NK-92 treated with Interleukin-12 subunit alpha and Interleukin-12 subunit beta, amount 100 ng/mL, for 24 hours (cell line): ENCODE data around the gene TDRD3.

Source experiments
- DNase-seq: peaks from one replicate; lab custom pipeline; 2025; lab: John Stamatoyannopoulos, UW

TDRD3 gene

DNA sequence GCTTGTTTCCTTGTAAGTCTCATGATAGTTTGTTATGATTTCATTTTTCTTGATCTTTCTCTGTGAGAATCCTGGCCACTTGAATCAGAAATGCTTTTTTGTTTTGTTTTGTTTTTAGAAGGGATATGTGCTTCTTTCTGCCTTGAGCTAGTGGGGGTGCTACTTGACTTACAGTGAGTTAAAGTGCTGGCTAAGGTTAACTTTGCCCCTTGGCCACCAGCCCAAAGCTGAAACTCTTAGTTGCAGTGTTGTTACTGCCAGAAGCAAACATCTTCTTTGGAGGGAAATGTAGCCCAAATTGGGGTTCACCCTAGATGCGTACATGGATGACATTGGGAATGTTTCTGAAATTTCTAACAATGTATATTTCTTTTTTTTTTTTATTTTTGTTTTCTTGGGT, 57.4 kb downstream of the TDRD3 start:
- DNase-seq: no peak

DNA sequence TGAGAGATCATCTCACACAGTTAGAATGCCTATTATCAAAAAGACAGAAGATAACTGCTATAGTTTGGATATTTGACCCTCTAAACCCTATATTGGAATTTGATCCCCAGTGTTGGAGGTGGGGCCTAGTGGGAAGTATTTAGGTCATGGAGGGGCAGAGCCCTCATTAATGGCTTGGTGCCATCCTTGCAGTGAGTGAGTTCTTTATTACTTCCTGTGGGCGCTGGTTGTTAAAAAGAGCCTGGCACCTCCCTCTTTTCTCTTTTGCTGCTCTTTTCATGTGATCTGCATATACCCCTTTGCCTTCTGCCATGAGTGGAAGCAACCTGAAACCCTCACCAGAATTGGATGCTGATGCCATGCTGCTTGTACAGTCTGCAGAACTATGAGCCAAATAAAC, 66.8 kb downstream of the TDRD3 start:
- no peak for DNase-seq

DNA sequence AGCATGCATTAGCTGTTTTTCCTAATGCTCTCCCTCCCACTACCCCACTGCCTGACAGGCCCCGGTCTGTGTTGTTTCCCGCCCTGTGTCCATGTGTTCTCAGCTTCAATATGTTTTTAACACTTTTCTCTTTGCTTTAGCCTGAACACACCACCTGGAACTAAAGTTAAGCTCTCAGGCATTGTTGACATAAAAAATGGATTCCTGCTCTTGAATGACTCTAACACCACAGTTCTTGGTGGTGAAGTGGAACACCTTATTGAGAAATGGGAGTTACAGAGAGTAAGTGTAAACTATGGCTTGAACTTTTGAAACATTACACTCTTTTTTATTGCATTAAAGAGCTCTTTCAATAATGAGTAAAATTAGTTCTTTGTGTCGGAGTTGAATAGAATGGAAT, 70.1 kb downstream of the TDRD3 start:
- DNase-seq: no peak

DNA sequence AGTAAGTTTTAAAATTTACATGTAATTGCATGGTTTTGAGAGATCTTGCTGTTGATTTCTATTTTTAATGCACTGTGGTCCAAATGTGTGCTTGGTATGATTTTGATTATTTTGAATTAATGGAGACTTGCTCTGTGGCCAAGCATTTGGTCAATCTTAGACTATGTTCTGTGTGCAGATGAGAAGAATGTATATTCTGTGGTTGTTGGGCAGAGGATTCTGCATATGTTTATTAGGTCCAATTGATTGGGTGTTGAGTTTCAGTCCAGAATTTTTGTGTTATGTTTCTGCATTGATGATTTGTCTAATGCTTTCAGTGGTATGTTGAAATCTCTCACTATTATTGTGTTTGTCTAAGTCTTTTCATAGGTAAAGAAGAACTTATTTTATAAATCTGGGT, 82.3 kb downstream of the TDRD3 start:
- no peak for DNase-seq

DNA sequence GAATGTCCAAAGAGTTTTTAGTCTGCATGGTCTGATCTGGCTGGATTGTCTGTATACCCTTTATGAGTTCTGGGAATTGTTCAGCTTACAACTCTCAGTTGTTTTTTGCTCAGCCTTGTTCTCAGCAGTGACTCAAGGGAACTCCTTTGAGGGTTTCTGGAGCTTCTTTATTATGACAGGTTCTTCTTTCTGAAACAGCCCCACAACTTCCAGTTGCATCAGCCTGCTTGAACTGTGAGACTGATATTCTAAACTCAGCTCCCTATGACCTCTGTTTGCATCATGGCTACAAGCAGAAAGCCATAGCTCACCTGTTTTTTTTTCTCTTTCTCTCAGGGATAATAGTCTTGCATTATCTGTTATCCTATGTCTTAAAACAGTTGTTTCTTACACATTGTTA, 85.0 kb downstream of the TDRD3 start:
- no peak for DNase-seq

DNA sequence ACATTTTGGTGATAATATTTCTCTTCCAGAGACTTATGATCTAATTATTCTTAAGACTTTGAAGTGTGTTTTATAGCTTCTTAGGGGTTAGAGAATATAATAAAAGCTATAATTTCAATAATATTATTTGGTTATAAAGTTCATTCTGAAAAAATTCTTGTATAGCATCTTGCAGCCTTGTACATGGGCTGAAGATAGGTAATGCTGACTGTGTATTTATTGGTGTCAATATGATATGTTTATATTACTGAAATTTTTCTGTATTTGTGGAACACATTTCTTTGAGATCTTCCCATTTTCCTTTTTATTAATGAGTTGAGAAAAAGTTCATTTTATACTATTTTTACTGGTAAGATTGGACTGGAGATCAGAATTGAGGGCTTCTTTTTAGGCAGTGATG, 87.8 kb downstream of the TDRD3 start:
- no peak for DNase-seq

DNA sequence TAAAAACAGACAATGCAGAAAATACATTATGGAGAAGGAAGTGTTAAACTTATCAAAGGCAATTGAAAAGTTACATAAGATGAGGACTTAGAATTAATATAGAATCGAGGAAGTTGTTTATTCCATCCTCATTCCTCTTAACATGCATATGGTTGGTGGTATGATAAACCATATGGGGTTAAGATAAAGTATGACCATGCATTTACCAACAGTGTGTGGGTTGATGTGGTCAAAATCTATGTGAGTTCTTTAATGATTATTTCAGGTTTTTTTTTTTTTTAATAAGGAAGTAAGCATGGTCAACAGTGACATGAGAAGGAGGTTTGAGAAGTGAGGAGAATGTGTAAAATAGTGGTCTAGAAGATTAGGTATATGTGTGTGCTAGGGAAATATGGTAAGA, 94.5 kb downstream of the TDRD3 start:
- no peak for DNase-seq

DNA sequence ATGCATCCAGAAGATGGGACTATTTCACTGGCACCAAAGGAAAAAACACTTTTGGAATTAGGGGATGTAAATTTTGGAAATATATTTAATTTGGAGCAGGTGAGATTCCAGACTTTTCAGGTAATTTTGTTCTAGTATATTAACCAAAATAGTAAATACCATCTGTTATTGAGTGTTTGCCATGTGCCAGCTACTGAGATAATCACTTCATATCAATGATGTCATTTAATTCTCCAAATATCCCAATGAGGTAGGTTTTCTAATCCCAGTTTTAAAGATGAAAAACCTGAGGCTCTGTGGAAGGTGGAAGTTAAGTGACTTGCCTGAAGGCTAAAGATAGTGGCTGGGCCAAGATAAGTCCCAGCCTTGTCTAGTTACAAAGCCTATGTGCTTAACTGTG, 95.2 kb downstream of the TDRD3 start:
- no peak for DNase-seq

DNA sequence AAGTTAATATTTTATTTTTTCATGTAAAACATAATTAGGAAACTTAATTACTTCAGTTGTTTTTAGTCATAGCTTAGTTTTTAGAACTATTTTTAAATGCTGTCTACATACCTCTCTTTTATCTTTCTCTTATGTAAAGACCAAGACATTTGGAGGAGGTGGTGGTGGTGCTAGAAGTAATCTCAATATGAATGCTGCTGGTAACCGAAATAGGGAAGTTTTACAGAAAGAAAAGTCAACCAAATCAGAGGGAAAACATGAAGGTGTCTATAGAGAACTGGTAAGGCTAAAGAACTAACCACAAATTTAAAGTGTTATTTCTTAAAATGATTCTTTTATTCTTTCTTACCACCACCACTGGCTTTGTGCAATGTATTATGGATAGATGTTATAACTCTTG, 97.3 kb downstream of the TDRD3 start:
- DNase-seq: no peak

DNA sequence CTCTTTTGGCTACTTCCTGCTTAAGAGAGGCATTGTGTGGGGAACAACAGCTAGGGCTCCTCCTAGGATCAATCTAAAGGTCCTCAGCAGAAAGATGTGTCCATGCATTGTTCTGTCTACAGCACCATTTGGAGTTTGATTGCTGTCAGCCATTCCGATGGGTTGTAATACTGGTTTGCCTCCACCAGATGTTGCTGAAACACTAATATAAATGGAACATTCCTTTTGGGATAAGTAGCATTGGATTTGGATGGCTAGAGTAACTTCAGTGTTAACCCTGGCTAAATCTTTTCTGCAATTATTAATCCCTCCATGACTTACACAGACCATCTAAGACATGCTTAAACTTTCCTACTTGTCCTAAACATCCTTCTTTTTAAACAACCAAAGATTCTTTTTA, 104.2 kb downstream of the TDRD3 start:
- no peak for DNase-seq

DNA sequence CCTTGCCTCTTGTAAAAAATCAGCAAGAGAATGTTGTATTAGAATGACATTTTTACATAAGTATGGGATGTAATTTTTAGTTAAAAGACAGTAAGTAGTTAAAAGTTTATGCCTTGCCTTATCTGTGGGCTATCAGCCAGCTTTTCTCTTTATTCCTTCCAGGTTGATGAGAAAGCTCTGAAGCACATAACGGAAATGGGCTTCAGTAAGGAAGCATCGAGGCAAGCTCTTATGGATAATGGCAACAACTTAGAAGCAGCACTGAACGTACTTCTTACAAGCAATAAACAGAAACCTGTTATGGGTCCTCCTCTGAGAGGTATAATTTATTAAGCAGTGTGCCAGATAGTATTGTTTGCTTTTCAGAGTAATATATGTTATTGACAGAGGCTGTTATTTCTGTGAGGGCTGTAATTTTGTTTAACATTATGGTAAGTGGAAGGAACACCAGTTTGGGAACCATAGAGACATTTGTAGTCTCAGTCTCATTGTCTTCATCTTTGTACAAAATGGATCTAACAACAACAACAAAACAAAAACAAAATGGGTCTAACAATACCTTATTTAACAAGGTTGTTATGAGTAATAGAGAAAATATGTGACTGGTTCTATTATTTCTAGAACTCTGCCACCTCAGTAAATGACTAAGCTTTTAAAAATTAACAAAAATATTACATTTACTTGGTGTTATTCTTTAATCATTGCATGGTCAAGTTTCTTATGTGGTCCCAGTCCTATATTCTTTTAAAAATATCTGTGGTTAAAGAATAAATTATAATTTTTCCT, 112.8 kb downstream of the TDRD3 start:
- DNase-seq: no peak

DNA sequence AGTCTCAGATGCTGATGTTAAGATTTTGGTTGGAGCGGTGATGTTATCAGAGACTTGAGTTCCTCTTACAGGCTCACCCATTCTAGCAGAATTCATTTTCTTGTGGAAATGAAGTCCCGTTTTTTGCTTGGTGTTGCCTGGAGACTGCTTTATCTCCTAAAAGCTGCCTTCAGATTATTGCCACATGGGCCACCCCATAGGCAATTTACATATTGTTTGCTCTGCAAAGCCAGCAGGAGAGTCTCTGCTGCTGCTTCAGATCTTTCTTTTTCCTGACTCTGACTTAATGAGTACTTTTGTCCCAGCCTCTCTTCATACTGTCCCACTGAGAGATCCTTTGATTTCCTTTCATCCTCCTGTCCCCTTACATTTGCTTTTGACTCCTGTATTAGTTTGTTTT, 114.6 kb downstream of the TDRD3 start:
- no peak for DNase-seq

DNA sequence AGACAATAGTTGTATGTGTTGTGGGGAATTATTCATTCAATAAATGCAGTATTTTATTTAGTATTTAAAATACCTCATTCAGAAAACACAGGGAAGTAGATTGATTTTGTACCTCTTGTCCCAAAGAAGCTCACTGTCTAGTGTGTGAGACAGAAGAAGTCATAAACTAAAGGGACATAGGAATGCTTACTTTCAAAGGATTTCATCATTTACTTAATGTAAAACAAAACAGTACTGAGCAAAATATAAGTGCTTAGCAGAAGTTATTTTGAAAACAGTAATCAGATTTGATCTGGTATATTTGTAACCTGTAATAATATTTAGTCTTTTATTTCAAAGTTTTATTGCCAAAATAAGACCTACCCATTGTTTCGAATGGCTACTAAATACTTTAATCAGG, 117.9 kb downstream of the TDRD3 start:
- no peak for DNase-seq

DNA sequence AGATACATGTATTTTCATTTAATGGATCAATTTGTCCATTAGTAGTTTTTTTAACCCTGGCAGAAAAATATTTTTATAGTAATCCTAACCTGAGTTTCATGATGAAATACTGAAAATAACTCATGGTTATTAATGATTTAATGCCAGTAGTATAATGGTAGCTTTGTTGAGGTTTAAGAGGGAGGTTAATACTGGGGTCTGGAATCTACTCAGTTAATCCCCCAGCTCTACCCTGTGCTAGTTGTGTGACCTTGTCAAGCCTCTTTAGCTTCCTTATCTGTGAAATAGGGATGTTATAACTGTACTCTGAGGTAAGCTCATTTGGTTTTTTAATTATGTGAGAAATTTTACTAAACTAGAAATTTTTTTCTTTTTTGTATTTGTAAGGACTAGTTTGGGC, 122.5 kb downstream of the TDRD3 start:
- DNase-seq: no peak

DNA sequence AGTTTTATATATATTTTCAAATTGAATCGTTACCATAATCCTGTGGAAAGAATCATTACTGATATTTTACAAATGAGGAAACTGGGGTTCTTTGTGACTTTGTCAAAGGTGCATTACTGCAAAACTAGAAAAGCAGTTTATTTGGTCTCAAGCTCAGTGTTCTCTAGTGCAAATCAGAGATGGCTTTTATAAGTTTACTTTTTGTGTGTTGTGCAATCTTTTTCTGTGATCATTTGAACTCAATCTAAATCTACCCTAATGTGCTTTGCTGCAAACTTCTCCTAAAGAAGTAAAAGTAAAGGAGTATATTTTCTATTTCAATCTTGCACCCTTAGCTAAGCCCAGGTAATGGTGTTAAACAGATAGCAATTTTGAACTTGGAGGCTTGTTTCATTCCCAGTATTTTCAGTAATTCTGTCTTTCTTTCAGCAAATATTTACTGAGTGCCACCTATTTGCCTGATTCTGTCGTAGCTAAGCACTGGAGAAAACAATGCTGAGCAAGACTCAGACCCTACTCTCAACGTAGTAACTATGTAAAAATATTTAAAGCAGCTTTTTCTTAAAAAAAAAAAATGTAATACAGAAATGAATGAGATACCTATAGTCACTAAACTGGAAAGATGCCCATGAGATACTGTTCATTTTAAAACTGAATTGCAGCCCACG, 124.0 kb downstream of the TDRD3 start:
- no peak for DNase-seq

DNA sequence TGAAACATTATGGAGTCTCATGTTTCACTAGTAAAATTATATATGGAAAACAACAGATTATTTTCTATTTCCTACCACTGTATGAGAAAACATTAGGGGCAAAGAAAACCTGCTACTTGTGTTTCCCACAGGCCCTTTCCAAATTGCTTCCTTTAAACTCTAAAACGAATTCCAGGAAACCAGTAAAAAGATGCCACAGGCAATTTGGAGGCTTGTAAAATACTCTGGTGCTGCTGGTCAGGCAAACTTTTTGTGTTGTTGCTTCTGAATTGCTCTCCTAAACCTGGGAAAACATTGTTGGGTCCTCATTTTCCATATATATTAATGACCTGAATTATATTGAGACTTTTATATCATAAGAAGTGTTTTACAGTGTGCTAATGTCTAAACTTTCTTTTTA, 141.5 kb downstream of the TDRD3 start:
- DNase-seq: no peak

DNA sequence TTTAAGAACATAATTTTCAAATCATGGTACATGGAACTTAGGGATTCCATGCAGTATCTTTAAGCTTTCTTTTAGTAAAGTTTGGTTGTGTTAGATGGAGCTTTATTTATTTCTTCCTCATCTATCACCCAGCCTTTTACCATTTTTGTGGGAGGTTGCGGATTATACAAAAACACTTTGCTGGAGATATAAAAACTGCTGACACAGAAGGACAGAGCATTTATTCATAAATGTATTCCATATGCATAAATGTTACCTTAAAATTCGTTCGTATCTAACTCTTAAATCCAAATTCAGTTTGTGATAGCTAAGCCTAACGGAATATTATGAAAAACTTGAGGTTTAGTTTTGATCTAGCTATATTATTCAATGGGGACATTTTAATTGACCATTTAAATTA, 143.3 kb downstream of the TDRD3 start:
- DNase-seq: no peak

DNA sequence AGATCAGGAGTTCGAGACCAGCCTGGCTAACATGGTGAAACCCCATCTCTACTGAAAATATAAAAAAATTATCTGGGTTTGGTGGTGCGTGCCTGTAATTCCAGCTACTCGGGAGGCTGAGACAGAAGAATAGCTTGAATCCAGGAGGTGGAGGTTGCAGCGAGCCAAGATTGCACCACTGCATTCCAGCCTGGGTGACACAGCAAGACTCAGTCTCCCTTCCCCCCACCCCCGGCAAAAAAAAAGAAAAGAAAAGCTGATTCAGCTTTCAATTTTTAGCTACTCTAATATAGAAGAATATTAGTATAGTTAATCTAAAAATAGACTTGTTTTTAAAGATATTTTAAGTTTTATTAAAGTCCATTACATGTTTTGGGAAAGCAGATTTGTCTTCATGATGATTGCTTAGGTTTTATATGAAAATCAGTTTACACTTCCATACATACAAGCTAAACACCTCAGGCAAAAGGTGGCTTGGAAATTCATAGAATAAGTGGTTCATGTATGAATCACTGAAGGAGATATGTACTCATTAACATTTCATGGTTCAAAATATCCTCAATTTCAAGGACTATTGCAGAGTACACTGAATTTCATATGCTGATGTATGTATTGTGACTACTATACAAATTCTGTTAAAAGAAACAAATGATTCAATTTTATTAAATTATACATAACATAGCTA, 165.2 kb downstream of the TDRD3 start:
- DNase-seq: no peak

DNA sequence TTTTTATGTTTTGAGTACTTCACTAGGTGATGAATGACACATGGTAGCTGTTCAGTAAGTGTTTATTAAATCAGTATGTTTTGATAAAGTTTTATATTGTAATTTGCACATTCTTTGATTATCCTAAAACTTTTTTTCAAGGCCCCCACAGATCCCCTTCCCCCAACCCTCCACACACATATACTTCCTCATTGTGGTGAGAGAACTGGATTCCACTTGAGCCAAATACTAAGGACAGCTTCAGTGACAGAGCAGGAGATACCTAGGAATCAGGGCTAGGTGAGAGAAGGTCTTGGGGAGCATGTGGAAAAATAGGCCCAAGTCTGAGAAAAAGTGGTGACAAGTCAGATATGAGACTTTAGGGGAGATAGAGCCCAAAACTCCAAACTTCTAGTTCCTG, 174.6 kb downstream of the TDRD3 start:
- DNase-seq: no peak

DNA sequence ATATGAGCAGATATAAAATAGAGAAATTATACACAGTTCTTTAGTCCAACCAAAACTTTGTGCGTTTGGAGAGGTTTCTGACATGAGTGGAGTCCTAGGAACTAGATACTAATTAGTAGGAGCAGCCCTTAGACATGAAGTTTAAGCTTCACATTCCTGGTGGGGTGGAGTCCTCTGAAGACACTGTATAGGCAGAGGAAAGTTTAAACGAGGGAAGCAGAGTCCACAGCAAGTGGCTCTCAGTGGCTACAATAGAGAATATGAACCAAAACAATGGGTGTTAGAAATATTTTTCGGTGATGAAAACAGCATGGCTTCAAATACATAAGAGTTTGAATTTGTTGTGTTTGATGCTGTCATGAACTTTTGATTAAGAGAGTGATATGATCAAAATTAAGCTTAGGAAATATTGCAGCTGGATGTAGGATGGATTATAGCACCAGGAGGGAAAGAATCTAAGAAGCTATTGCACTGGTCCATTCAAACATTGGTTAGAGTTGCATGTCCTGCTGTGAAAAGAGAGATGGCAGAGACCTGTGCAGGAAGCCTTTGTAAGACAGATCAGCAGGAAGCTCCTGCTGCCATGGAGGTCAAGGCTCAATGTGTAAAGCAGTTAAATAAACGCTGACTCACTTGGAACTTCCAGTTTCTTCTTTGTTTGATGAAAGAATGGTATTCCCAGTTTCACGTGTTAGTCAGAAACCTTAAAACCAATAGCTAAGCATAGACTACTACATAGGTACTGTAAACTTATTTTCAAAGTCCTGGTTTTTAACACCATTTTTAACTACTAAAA, 175.2 kb downstream of the TDRD3 start:
- DNase-seq: no peak

DNA sequence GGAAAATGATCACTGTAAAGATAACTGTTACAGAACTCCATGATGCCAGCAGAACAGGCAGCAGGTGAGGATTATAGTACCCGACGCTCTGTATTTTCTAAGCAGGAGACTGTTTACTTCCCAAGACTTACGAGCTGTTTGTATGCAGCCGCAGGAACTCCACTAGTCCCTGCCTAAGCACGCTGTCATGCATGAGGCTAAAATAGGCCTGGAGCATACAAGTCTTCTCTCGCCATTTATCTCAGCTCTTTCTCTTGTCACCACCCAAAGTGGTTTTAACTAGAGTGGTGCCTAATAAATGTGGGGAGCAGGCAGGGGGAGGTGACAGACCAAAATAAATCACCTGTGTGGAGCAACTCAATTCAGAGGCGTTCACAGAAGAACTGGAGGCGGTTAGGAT, 175.8 kb downstream of the TDRD3 start:
- DNase-seq: no peak

DNA sequence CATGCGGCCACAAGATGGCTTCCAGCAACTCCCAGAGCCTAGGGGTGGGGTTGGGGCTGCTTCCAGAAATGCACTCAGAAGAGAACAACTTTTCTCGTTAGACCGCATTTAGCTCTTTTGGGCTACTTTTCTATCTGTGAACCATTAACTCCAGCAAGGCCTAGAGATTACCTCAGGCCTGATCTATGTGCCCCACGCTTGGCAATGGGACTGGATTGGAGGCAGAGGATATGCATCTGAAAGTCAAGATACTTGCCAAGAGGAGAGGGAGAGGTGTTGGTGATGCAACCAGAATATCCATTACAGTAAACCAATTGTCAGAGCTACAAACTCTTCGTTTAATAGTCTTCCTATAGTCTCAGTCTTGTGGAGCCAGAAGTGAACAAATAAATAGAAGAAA, 177.7 kb downstream of the TDRD3 start:
- DNase-seq: no peak

DNA sequence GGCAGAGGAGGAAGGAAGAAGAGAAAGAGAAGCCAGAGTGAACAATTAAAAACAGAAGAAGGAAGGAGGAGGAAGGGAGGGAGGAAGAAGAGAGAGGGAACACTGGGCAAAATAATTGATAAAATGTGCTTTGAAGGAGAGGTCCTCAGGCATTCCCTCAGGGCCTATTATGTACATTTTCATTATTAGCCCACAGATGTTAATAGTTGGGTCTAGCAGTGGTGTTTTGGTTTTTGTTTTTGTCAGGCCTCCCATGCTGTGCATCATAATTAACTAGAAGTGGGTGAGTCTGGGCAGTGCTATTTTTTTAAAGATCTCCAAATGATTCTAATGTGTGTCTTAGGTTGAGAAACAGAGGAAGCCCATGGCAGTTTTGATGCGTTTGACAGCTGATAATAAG, 178.1 kb downstream of the TDRD3 start:
- DNase-seq: no peak
